T-helper 1 cell treated with Interleukin-12 subunit alpha and Interleukin-12 subunit beta and Interleukin-4 antibody, amounts not matched to agents 30 μg/mL and 1 μg/mL, for 36 hours (primary cell): Measurements from ENCODE around the gene MBD3L3.
"Not testable (repeated sequence)": the region's sequence is repeated elsewhere in the genome, so short reads cannot be mapped to it uniquely, and the experiment has no call there.

Source experiments
- H3K27ac Mint-ChIP-seq: one replicate; pipeline ENCODE4 v1.8.0; 2021; ENCODE audit warnings: mild to moderate bottlenecking, mixed read lengths
- H3K27me3 Mint-ChIP-seq: one replicate; pipeline ENCODE4 v1.8.0; 2021; ENCODE audit warnings: low read depth, mixed read lengths
- H3K36me3 Mint-ChIP-seq: one replicate; pipeline ENCODE4 v1.8.0; 2021; ENCODE audit warnings: low read depth, mixed read lengths
- H3K4me1 Mint-ChIP-seq: one replicate; pipeline ENCODE4 v1.8.0; 2021; ENCODE audit warnings: low read depth, mixed read lengths
- H3K4me3 Mint-ChIP-seq: one replicate; pipeline ENCODE4 v1.8.0; 2021; ENCODE audit warnings: mild to moderate bottlenecking, moderate library complexity, mixed read lengths
- H3K9me3 Mint-ChIP-seq: one replicate; pipeline ENCODE4 v1.8.0; 2021; ENCODE audit warnings: mixed read lengths

The MBD3L3 gene

GRCh38 chr19:7058576-7058975 is at the start of gene MBD3L3:
Gene MBD3L3 (minus strand): TSS chr19:7058676. CDS start chr19:7058605, 71 bp downstream.
- not testable (repeated sequence) for H3K36me3 Mint-ChIP-seq, H3K4me3 Mint-ChIP-seq, H3K9me3 Mint-ChIP-seq, H3K4me1 Mint-ChIP-seq, H3K27me3 Mint-ChIP-seq, H3K27ac Mint-ChIP-seq

GRCh38 chr19:7106711-7107657 is 48.5 kb upstream of the MBD3L3 start:
- H3K27me3 Mint-ChIP-seq: no peaks in the 10 kb centered on the region
- H3K4me3 Mint-ChIP-seq: no peak overlapping the region
- H3K27ac Mint-ChIP-seq: no peak overlapping the region
- no peaks in the 10 kb centered on the region for H3K4me1 Mint-ChIP-seq
- H3K36me3 Mint-ChIP-seq: no peaks in the 10 kb centered on the region
- H3K9me3 Mint-ChIP-seq: no peaks in the 10 kb centered on the region

- H3K36me3 Mint-ChIP-seq: no peaks in the 10 kb centered on the region
- peaks cover 4% of the 10 kb centered on the region for H3K27me3 Mint-ChIP-seq
- H3K4me1 Mint-ChIP-seq: peaks cover 5% of the 10 kb centered on the region
- H3K9me3 Mint-ChIP-seq: no peaks in the 10 kb centered on the region
- no peak overlapping the region for H3K4me3 Mint-ChIP-seq
- H3K27ac Mint-ChIP-seq: no peak overlapping the region
Measured at GRCh38 chr19:7104747-7105447, 46.4 kb upstream of the MBD3L3 start.

- Mint-ChIP-seq H3K4me1 (peaks cover 13% of the 10 kb centered on the region), H3K27me3 (peaks cover 4% of the 10 kb centered on the region), H3K36me3 (peaks cover 7% of the 10 kb centered on the region), H3K9me3 (peaks cover 15% of the 10 kb centered on the region), H3K27ac (no peak overlapping the region), H3K4me3 (peak overlapping the region; percentile 52)
Measured at GRCh38 chr19:7101498-7102253, 43.2 kb upstream of the MBD3L3 start.

- Mint-ChIP-seq H3K4me3 (peak overlapping the region; percentile 85), H3K4me1 (peaks cover 13% of the 10 kb centered on the region), H3K9me3 (peaks cover 28% of the 10 kb centered on the region), H3K36me3 (peaks cover 7% of the 10 kb centered on the region), H3K27me3 (peaks cover 4% of the 10 kb centered on the region), H3K27ac (peak overlapping the region; percentile 85)
Measured at GRCh38 chr19:7099597-7099921, 41.1 kb upstream of the MBD3L3 start.

GRCh38 chr19:7098701-7099596 is 40.5 kb upstream of the MBD3L3 start:
- H3K9me3 Mint-ChIP-seq: peaks cover 28% of the 10 kb centered on the region
- peak overlapping the region; percentile 85 for H3K4me3 Mint-ChIP-seq
- H3K27ac Mint-ChIP-seq: peak overlapping the region; percentile 85
- H3K36me3 Mint-ChIP-seq: peaks cover 7% of the 10 kb centered on the region
- peaks cover 13% of the 10 kb centered on the region for H3K4me1 Mint-ChIP-seq
- H3K27me3 Mint-ChIP-seq: peaks cover 4% of the 10 kb centered on the region

- Mint-ChIP-seq H3K27ac (peak overlapping the region; percentile 85), H3K36me3 (peaks cover 7% of the 10 kb centered on the region), H3K27me3 (peaks cover 4% of the 10 kb centered on the region), H3K4me3 (peak overlapping the region; percentile 85), H3K4me1 (peaks cover 13% of the 10 kb centered on the region), H3K9me3 (peaks cover 32% of the 10 kb centered on the region)
Measured at GRCh38 chr19:7098096-7098495, 39.6 kb upstream of the MBD3L3 start.

- H3K27ac Mint-ChIP-seq: no peak overlapping the region
- no peak overlapping the region for H3K4me3 Mint-ChIP-seq
- H3K27me3 Mint-ChIP-seq: no peaks in the 10 kb centered on the region
- peaks cover 69% of the 10 kb centered on the region for H3K9me3 Mint-ChIP-seq
- peaks cover 28% of the 10 kb centered on the region for H3K36me3 Mint-ChIP-seq
- H3K4me1 Mint-ChIP-seq: peaks cover 3% of the 10 kb centered on the region
Measured at GRCh38 chr19:7088999-7089398, 30.5 kb upstream of the MBD3L3 start.

- Mint-ChIP-seq H3K4me3 (no peak overlapping the region), H3K27ac (peak overlapping the region; percentile 57), H3K27me3 (no peaks in the 10 kb centered on the region)
Measured at GRCh38 chr19:7083076-7083956, 24.8 kb upstream of the MBD3L3 start.

GRCh38 chr19:7078008-7078407 is 19.5 kb upstream of the MBD3L3 start:
- Mint-ChIP-seq H3K4me1 (no peaks in the 10 kb centered on the region), H3K9me3 (peaks cover 70% of the 10 kb centered on the region), H3K27me3 (no peaks in the 10 kb centered on the region), H3K4me3 (no peak overlapping the region), H3K36me3 (peaks cover 96% of the 10 kb centered on the region), H3K27ac (no peak overlapping the region)

More at GRCh38 chr19:7083076-7083956, 24.8 kb upstream of the MBD3L3 start:
- H3K36me3 Mint-ChIP-seq: peaks cover 80% of the 10 kb centered on the region
- peaks cover 72% of the 10 kb centered on the region for H3K9me3 Mint-ChIP-seq
- no peaks in the 10 kb centered on the region for H3K4me1 Mint-ChIP-seq

GRCh38 chr19:7076151-7076550 is 17.7 kb upstream of the MBD3L3 start:
- peaks cover 61% of the 10 kb centered on the region for H3K9me3 Mint-ChIP-seq
- H3K27me3 Mint-ChIP-seq: no peaks in the 10 kb centered on the region
- H3K27ac Mint-ChIP-seq: no peak overlapping the region
- H3K4me3 Mint-ChIP-seq: no peak overlapping the region
- H3K36me3 Mint-ChIP-seq: peaks cover 89% of the 10 kb centered on the region
- H3K4me1 Mint-ChIP-seq: peaks cover 6% of the 10 kb centered on the region

GRCh38 chr19:7074705-7075282 is 16.3 kb upstream of the MBD3L3 start:
- Mint-ChIP-seq H3K27ac (no peak overlapping the region), H3K4me3 (no peak overlapping the region), H3K4me1 (peaks cover 9% of the 10 kb centered on the region), H3K9me3 (peaks cover 50% of the 10 kb centered on the region), H3K36me3 (peaks cover 76% of the 10 kb centered on the region), H3K27me3 (no peaks in the 10 kb centered on the region)

- Mint-ChIP-seq H3K36me3 (peaks cover 56% of the 10 kb centered on the region), H3K4me1 (peaks cover 13% of the 10 kb centered on the region), H3K27ac (no peak overlapping the region), H3K4me3 (peak overlapping the region; percentile 71), H3K27me3 (no peaks in the 10 kb centered on the region), H3K9me3 (peaks cover 29% of the 10 kb centered on the region)
Measured at GRCh38 chr19:7072541-7072940, 14.1 kb upstream of the MBD3L3 start.
